Body of pancreas (tissue), 4 donors: ENCODE data around the gene E2F3. TPM values are rescaled to one million over a fixed set of nuclear protein-coding genes. Genes with fewer than 3 reads are reported as not detected.

Experiments
- ATAC-seq: fragments of 150-250 bp; one replicate; pipeline ENCODE4 v1.9.1; 2016
- DNase-seq, 4 donors: peaks; one replicate each; pipeline ENCODE4 v3.0.0-alpha.2; 2019
- H3K27ac ChIP-seq, 4 donors: fragments of 200-600 bp; sonication (generic); 1 replicate in 3 of 4; 2 replicates in 1 of 4; pipeline versions ENCODE4 v1.5.1 to v1.6.1; 2016 to 2019; ENCODE audit warnings: mild to moderate bottlenecking in 1 of 4, mixed read lengths in 1 of 4, moderate library complexity in 1 of 4
- H3K27me3 ChIP-seq, 2 donors: fragments of 200-600 bp; sonication (generic); one replicate each; pipeline ENCODE4 v1.6.0; 2016; ENCODE audit warnings: mild to moderate bottlenecking in 1 of 2
- H3K36me3 ChIP-seq, 2 donors: fragments of 200-600 bp; sonication (generic); replicated peaks in 1 of 2; 2 replicates each; pipeline ENCODE4 v1.5.1; 2016; ENCODE audit warnings: low read depth in 2 of 2; ENCODE audit not compliant: insufficient read depth in 1 of 2
- H3K4me1 ChIP-seq: fragments of 200-600 bp; sonication (generic); one replicate; pipeline ENCODE4 v1.6.0; 2016
- H3K4me3 ChIP-seq, 2 donors: fragments of 200-600 bp; sonication (generic); 1 replicate in 1 of 2; 2 replicates in 1 of 2; pipeline ENCODE4 v1.5.1; 2016 to 2019
- H3K9me3 ChIP-seq, 3 donors: fragments of 200-600 bp; sonication (generic); 1 replicate in 2 of 3; 2 replicates in 1 of 3; pipeline ENCODE4 v1.5.1; 2016
- CTCF ChIP-seq, 7 experiments: fragments of 450-650 bp in 4 of 7; fragments of 200-600 bp in 3 of 7; sonication (generic) in 3 of 7; IDR thresholded peaks; one replicate each; pipeline ENCODE4 v1.5.1; 2016 to 2019; ENCODE audit warnings: antibody characterized with exemption in 7 of 7
- POLR2A ChIP-seq, 3 donors: fragments of 450-650 bp; IDR thresholded peaks; one replicate each; pipeline ENCODE4 v1.6.1; 2016; ENCODE audit warnings: antibody characterized with exemption in 3 of 3, mild to moderate bottlenecking in 2 of 3
- WGBS, 2 donors: methylation state at CpG; one replicate each; pipeline ENCODE4 v1.1.5; 2017; 5-methylcytosine and 5-hydroxymethylcytosine counted together
- intact Hi-C: fragments of 100-400 bp; cut with DNase I; formaldehyde crosslinking; loops from one replicate; pipeline ENCODE4 v1.15.1; 2023
- total RNA-seq, 2 donors: library from RNA; depleted of rRNA; stranded (reverse); fragments of >200 nt; gene quantifications; one replicate each; pipeline ENCODE4 v1.1.0, GENCODE V29; 2016

The E2F3 gene
- total RNA-seq, 2 donors from 2014 or later = 2.0 to 2.3 TPM

DNA sequence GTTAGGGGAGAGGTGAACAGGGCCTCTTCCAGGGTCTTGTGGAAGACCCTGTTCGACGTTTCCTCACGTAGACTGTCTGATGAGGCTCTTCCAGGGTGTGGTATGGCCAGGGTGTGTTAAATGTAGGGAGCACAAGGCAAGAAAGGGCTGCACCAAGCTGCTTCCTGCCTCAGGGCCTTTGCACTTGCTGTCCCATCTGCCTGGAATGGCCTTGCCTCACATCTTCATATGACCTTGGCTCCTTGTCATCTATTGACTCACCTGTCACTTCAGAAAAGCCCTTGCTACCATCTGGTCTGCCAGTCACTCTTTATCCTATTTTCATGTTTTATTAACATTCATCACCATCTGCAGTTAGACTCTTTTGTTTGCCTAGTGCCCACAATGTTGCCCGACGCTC lies 31.0 kb downstream of the E2F3 start:
- DNase-seq = no peak
- ATAC-seq = no peak
- Histone ChIP-seq H3K36me3 (no peaks in the 10 kb centered on the region), H3K4me3 (no peak overlapping the region), H3K9me3 (no peaks in the 10 kb centered on the region), H3K4me1 (no peaks in the 10 kb centered on the region), H3K27ac (no peak overlapping the region), H3K27me3 (no peaks in the 10 kb centered on the region)
- intact Hi-C loops = no loop called here
- TF ChIP-seq CTCF (IDR thresholded peaks at IDR 0.05) (no peak), POLR2A (IDR thresholded peaks at IDR 0.05) (no peak)
- 80 to 95% methylated on average over 5 of the region's 5 CpGs for WGBS, 2 donors

- intact Hi-C loops = no loop called here
- ATAC-seq = no peak
- TF ChIP-seq CTCF (IDR thresholded peaks at IDR 0.05) = no peak
- no peak for TF ChIP-seq POLR2A (IDR thresholded peaks at IDR 0.05)
- 90 to 92% methylated on average over 3 of the region's 3 CpGs for WGBS, 2 donors
- Histone ChIP-seq H3K9me3 (no peaks in the 10 kb centered on the region), H3K4me3 (no peak overlapping the region), H3K4me1 (no peaks in the 10 kb centered on the region), H3K27ac (no peak overlapping the region), H3K36me3 (no peaks in the 10 kb centered on the region), H3K27me3 (no peaks in the 10 kb centered on the region)
- no peak for DNase-seq
Observed at GRCh38 chr6:20433321-20433720, 31.6 kb downstream of the E2F3 start.

GRCh38 chr6:20433929-20434328 lies 32.2 kb downstream of the E2F3 start:
- H3K27me3 ChIP-seq = no peaks in the 10 kb centered on the region
- WGBS, 2 donors = 87 to 88% methylated on average over 2 of the region's 2 CpGs
- DNase-seq (no peak), ATAC-seq (no peak)
- intact Hi-C loops = no loop called here
- no peak overlapping the region for H3K27ac ChIP-seq
- TF ChIP-seq POLR2A (IDR thresholded peaks at IDR 0.05) (no peak), CTCF (IDR thresholded peaks at IDR 0.05) (no peak)
- no peaks in the 10 kb centered on the region for H3K9me3 ChIP-seq
- no peaks in the 10 kb centered on the region for H3K36me3 ChIP-seq
- no peak overlapping the region for H3K4me3 ChIP-seq
- no peaks in the 10 kb centered on the region for H3K4me1 ChIP-seq

- H3K27ac ChIP-seq = no peak overlapping the region
- no peak for ATAC-seq
- WGBS, 2 donors = 96 to 98% methylated on average over 6 of the region's 6 CpGs
- no peaks in the 10 kb centered on the region for H3K36me3 ChIP-seq
- H3K9me3 ChIP-seq = no peaks in the 10 kb centered on the region
- intact Hi-C loops = no loop called here
- no peak for DNase-seq
- TF ChIP-seq CTCF (IDR thresholded peaks at IDR 0.05) (no peak), POLR2A (IDR thresholded peaks at IDR 0.05) (no peak)
- H3K27me3 ChIP-seq = no peaks in the 10 kb centered on the region
- H3K4me1 ChIP-seq = no peaks in the 10 kb centered on the region
- H3K4me3 ChIP-seq = no peak overlapping the region
Observed at GRCh38 chr6:20434766-20435165, 33.1 kb downstream of the E2F3 start.

DNA sequence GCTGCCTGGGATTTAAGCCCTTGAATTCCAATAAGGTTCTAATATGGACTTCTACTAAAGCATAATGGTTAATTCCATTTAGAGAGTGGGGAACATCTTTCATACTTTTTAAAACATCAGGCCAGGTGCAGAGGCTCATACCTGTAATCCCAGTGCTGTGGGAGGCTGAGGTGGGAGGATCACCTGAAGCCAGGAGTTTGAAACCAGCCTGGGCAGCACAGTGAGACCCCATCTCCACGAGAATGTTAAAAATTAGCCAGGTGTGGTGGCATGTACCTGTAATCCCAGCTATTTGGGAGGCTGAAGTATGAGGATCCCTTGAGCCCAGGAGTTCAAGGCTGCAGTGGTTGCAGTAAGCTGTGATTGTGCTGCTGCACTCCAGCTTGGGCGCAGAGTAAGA lies 35.0 kb downstream of the E2F3 start:
- TF ChIP-seq CTCF (IDR thresholded peaks at IDR 0.05) (no peak), POLR2A (IDR thresholded peaks at IDR 0.05) (no peak)

More for the DNA sequence above, 35.0 kb downstream of the E2F3 start:
- no peaks in the 10 kb centered on the region for H3K27me3 ChIP-seq
- WGBS, 2 donors = 91 to 95% methylated on average over 1 to 2 of the region's 2 CpGs
- H3K4me1 ChIP-seq = no peaks in the 10 kb centered on the region
- H3K4me3 ChIP-seq = no peak overlapping the region
- no peak overlapping the region for H3K27ac ChIP-seq
- no peaks in the 10 kb centered on the region for H3K9me3 ChIP-seq
- H3K36me3 ChIP-seq = no peaks in the 10 kb centered on the region
- ATAC-seq = no peak
- intact Hi-C loops = no loop called here
- no peak for DNase-seq
